NCI-H2107 (cell line): ENCODE data around the gene CRYM.

Experiments used
- DNase-seq: peaks from one replicate; lab custom pipeline; 2025; lab: John Stamatoyannopoulos, UW

Gene CRYM

GRCh38 chr16:21244518-21245215 lies 33.4 kb downstream of the CRYM start:
- no peak for DNase-seq

DNA sequence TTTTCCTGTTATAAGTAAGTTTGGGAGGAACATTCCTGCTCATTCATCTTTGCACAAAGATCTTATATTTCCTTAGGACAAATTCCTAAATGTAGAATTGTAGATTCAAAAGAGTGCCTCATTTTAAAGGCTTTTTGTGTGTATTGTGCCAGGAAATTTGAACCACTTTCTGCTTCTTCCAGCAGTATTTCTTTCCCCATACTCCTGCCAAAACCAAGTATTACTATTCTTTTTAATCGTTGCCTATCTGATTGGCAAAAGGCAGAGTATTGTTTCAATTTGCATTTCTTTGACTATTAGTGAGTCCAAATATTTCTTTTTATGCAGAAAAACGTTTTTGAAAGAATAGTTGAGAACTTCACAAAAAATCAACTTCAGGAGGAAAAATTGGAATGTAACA lies 35.3 kb downstream of the CRYM start:
- DNase-seq, result no peak

DNA sequence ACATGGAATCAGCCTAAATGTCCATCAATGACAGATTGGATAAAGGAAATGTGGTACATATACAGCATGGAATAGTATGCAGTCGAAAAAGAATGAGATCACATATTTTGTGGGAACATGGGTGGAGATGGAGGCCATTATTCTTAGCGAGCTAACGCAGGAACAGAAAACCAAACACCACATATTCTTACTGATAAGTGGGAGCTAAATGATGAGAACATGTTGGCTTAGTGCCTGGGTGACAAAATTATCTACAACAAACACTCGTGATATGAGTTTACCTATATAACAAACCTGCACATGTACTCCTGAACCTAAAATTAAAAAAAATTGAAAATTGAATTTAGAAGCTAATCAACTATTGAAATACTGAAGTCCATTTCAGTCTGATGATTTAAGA lies 38.4 kb downstream of the CRYM start:
- DNase-seq, result no peak

GRCh38 chr16:21236831-21237230 lies 41.3 kb downstream of the CRYM start:
- no peak for DNase-seq

- no peak for DNase-seq
These were observed 42.9 kb downstream of the CRYM start for GRCh38 chr16:21235199-21235585.

GRCh38 chr16:21233521-21234150 lies 44.5 kb downstream of the CRYM start, which contains the start of gene ANKS4B:
TSS of gene ANKS4B (plus strand) at chr16:21233699. CDS start at chr16:21233738, 39 bp downstream.
- DNase-seq, result no peak

- DNase-seq, result no peak
These were observed 45.0 kb downstream of the CRYM start for GRCh38 chr16:21233045-21233520.

DNA sequence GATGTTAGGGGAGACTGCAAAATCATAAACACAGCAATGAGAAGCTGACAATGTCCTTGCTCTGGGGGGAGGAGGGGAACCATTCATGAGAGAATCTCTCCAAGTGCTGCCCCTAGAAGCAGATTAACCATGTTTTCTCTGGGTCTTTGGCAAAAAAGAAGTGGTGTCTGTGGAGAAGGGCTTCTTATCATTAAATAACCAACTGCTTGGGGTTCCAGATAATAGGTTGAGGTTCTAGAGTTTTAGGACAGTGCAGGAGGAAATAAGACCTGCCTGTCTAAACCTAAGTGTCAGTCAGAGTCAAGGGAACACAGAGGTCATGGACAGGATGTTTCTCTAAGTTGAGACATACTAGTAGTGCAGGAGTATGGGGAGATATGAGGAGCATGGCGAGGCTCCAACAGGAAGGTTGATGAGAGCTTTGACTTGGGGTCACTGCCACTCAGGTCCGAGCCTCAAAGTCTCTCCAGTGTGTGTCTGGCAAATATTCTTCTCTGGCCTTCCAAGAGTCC lies 49.7 kb downstream of the CRYM start:
- no peak for DNase-seq

DNA sequence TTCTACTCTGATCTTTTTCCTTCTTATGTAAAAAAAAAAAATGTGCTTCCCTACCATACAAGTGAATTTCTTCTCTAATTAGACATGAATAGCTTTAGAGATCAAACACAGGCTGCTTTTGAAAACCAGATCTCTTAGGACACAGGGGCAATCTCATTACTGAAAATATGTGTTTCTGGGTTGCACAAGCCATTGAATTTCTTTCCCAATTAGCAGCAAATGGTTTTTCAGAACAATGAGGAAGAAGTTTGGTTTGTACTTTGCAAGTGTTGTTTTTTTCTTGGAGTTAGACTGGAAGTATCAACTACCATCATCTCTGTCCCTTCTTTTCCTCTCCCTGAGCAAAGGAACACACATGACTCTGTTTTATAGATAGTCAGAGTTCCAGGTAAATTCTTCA lies 50.2 kb downstream of the CRYM start:
- DNase-seq, result no peak

DNA sequence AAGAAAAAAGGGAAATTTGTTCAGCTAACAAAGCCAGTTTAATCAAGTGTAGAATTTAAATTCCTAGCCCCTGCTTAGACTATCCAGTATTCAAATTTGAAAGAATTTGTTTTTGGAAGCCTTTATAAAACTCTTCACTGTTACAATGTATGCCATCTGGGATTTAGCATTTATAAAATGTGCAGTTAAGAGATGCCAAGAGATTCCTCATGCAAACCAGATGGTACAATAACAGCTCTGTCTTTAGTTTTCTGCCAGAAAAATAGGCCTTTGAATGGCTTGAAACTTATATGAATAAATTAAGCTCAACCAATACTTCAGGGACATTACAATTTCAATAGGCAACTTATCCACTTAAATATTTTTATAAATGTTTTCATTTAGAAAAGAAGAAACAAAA lies 51.3 kb downstream of the CRYM start:
- no peak for DNase-seq

- no peak for DNase-seq
These were observed 53.3 kb downstream of the CRYM start for GRCh38 chr16:21224800-21225199.

DNA sequence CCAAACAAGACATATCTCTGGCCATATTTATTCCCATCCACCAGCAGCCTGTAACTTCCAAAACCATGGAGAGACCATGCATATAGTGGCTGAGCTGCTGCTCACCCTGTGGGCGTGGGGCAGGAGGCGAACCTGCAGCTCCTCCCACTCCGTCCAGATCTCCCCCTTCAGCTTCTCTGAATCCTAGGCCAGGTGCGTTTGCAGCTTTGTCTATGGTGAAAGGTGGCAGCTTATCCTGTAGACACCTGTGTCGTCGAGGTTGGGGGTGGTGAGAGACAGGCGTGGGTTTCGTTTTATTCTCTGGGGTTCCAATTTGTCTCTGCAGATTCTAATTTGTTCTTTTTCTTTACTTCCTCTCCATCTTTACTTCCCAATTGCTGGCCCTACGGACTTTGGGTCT lies 54.3 kb downstream of the CRYM start:
- no peak for DNase-seq

GRCh38 chr16:21222495-21223337 lies 55.4 kb downstream of the CRYM start:
- no peak for DNase-seq

GRCh38 chr16:21219551-21219950 lies 58.5 kb downstream of the CRYM start:
- DNase-seq, result no peak

GRCh38 chr16:21218153-21218552 lies 59.9 kb downstream of the CRYM start:
- DNase-seq, result no peak

GRCh38 chr16:21217121-21217520 lies 61.0 kb downstream of the CRYM start:
- DNase-seq, result no peak

DNA sequence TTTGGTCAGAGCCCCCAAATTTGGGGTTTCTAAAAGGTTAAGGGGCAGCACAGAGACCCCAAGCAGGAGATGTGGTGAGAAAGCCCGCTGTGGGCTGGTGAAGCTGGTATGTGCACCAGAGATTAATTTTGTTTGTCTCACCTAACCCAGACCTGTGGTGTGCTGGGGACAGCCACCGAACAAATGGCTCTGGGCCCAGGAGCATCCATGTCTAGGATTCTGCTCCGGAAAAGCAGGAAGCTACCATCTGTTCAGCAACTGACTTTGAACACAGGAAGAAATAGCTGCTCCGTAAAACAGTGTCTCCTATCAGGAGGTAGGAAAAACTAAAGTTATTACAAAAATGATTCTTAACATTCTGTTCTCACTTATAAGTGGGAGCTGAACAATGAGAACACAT lies 64.0 kb downstream of the CRYM start:
- DNase-seq, result no peak

- DNase-seq, result no peak
These were observed 66.6 kb downstream of the CRYM start, which contains the start of gene ZP2 for GRCh38 chr16:21211486-21211885. TSS of gene ZP2 (minus strand) at chr16:21211574. CDS start at chr16:21211547, 27 bp downstream.
